Measurements from ENCODE around the gene MAP3K3.
"Not testable (repeated sequence)": the region's sequence is repeated elsewhere in the genome, so short reads cannot be mapped to it uniquely, and the experiment has no call there.

Gene MAP3K3

GRCh38 chr17:63705657-63706056 is 83.4 kb downstream of the MAP3K3 start:
- no peak for DNase-seq (ENCODE audit: low read depth, low spot score)

- no peak for DNase-seq (ENCODE audit: low read depth, low spot score)
Observed at GRCh38 chr17:63706336-63707082, 84.3 kb downstream of the MAP3K3 start.

DNA sequence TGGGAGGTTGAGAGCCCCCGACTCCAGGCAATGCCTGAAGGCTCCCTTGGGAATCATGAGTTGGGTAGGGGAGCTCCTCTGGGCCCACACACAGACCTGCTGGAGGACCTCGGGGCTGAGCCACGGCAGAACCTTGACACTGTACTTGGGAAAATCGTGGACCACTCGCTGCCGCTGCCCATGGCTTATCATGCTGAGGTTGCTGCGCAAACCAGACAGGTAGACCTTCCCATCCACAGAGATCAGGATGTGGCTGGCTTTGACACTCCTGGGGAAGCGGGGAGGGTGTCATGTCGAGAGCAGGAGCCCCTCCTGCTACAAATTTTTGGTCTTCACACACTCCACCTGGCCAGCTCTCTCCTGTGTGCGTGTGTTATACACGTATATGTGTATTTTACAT is 84.9 kb downstream of the MAP3K3 start:
- no peak for DNase-seq (ENCODE audit: low read depth, low spot score)

DNA sequence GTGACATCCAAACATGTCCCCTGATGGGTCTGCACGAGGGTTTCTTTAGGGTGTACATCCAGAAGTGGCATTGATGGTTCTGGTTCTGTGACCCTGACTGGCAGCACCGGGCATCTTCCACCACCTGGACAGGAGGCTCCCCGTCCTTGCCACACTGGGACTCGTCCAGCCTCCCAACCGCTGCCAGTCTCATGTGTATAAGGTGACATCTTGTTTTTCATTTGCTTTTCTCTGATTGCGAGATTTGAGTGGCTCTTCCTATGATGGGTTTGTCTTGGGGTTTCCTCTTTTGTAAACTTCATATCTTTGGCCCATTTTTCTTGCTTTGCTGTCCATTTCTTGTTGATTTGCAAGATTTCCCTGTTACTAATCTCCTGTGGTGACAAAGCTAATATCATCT is 86.9 kb downstream of the MAP3K3 start:
- no peak for DNase-seq (ENCODE audit: low read depth, low spot score)

- no peak for DNase-seq (ENCODE audit: low read depth, low spot score)
Observed at GRCh38 chr17:63714550-63715277, 92.5 kb downstream of the MAP3K3 start.

DNA sequence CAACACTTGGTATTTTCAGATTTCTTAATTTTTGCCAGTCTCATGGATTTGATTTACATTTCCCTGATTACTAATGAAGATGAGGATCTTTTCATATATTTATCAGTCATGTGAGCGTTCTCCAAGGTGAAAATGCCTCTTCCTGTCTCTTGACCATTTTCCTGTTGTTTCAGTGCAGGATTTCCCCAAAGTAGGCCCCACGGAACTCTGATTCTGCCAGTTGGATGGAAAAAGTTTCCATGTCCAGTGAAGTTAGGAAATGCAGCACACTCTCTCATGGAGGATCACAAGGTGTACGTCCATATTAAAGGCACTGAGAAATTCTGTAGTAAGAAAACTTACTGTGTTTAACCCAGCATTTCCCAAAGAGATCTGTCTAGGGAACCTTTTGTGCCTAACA is 94.2 kb downstream of the MAP3K3 start:
- no peak for DNase-seq (ENCODE audit: low read depth, low spot score)

DNA sequence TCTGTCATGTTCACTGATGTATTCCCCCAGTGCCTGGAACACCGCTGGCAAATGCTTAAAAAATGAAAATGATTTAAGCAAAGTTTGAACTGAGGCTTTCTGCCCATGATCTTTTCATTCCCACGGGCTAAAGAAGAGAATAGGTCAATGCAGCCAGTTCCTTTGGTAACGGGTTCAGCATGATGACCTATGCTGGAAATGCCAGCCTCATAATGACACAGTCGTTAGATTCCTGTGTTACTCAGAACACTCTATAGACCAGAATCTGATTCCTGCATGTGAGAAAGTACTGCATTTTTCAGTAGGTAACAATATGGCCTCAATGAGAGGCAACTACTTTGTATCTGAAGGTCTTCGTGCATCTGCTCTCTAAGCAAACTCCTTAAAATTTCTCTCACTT is 96.8 kb downstream of the MAP3K3 start:
- DNase-seq (ENCODE audit: low read depth, low spot score) = no peak

DNA sequence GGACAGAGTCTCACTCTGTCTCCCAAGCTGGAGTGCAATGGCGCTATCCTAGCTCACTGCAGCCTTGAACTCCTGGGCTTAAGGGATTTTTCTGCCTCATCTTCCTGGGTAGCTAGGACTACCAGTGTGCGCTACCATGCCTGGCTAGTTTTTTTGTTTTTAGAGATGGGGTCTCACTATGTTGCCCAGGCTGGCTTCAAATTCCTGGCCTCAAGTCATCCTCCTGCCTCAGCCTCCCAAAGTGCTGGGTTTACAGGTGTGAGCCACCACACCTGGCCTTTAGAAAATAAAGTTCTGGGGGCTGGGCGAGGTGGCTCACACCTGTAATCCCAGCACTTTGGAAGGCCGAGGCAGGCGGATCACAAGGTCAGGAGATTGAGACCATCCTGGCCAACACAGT is 98.0 kb downstream of the MAP3K3 start:
- DNase-seq (ENCODE audit: low read depth, low spot score) = not testable (repeated sequence)

DNA sequence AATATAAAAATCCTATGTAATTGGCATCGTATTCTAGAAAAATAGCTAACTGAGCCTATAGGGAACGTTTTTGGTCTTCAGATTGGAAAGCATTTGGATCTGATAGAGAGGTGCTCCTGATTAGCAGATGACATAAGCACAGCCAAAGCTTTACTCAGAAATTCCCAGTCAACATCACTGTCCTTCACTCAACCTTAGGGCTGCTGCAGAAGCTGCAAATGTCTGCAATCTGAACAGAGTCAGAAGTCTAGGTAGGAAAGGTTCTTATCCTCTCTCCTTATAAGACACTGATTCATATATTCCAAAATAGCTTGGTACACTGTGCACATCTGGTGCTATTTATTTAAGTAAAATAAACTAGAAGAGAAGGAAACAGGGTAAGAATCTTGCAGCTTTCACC is 100.2 kb downstream of the MAP3K3 start:
- DNase-seq (ENCODE audit: low read depth, low spot score) = no peak

GRCh38 chr17:63735691-63736090 is 113.5 kb downstream of the MAP3K3 start:
- DNase-seq (ENCODE audit: low read depth, low spot score) = no peak

DNA sequence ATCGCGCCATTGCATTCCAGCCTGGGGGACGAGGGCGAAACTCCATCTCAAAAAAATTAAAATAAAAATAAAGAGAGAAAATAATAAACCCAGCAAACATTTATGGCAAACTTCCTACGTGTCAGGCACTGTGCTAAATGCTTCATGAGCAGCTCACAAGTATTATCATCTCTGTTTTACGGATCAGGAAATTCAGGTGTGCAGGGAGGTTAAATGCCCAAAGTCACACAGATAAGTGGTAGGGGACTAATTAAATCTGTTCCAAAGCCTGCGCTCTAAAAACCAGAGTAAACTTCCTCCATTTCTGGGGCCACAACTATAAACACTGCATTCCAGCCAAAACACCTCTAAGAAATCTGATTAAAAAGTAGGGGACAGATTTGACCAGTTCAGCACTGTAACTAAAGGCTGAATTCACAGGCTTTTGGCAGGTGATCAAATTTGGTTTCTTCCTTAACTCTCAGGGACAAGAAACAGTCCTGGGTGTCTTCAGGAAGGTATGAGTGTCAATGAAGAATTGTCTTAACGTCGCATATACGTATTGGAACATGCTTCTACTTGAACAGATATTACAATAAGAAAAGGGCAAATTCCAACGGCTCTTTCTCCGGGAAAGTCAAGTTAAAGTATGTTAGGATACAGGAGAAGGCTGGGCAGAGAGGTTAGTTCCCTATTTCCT is 118.4 kb downstream of the MAP3K3 start:
- no peak for DNase-seq (ENCODE audit: low read depth, low spot score)

GRCh38 chr17:63741143-63741407 is 118.9 kb downstream of the MAP3K3 start:
- no peak for DNase-seq (ENCODE audit: low read depth, low spot score)

- peak; percentile 94 for DNase-seq (ENCODE audit: low read depth, low spot score)
Observed at GRCh38 chr17:63741408-63742173, 119.4 kb downstream of the MAP3K3 start, which contains the start of gene STRADA. STRADA (minus strand) TSS chr17:63741799; CDS start chr17:63728369, 13,430 bp downstream.

Data from smooth muscle cell of the brain vasculature (primary cell).